GM23248 (cell line): ENCODE results near the gene JDP2. TPM values are rescaled to one million over a fixed set of nuclear protein-coding genes. Genes with fewer than 3 reads are reported as not detected.

ENCODE experiments used
- DNase-seq: peaks from one replicate; pipeline ENCODE4 v3.0.0-alpha.2; 2015
- H2AFZ ChIP-seq: fragments of 200-600 bp; sonication (generic); 2 replicates; pipeline ENCODE4 v1.6.1; 2016; ENCODE audit warnings: antibody characterized with exemption
- H3F3A ChIP-seq: fragments of 200-600 bp; sonication (generic); 2 replicates; pipeline ENCODE4 v1.6.1; 2016; ENCODE audit warnings: mild to moderate bottlenecking, antibody characterized with exemption, mixed run types; ENCODE audit not compliant: insufficient read depth
- H3K27ac ChIP-seq: fragments of 200-600 bp; sonication (generic); 2 replicates; pipeline ENCODE4 v1.5.1; 2016; ENCODE audit warnings: mild to moderate bottlenecking
- H3K27me3 ChIP-seq: fragments of 200-600 bp; sonication (generic); replicated peaks from 2 replicates; pipeline ENCODE4 v1.6.1; 2016; ENCODE audit warnings: mild to moderate bottlenecking; ENCODE audit not compliant: insufficient read depth
- H3K36me3 ChIP-seq: fragments of 200-600 bp; sonication (generic); 2 replicates; pipeline ENCODE4 v1.6.1; 2016; ENCODE audit warnings: low read depth, mild to moderate bottlenecking
- H3K4me1 ChIP-seq: fragments of 200-600 bp; sonication (generic); 2 replicates; pipeline ENCODE4 v1.6.1; 2016; ENCODE audit warnings: mild to moderate bottlenecking; ENCODE audit not compliant: insufficient read depth
- H3K4me2 ChIP-seq: fragments of 200-600 bp; sonication (generic); one replicate; pipeline ENCODE4 v1.6.1; 2016; ENCODE audit warnings: mild to moderate bottlenecking; ENCODE audit not compliant: unreplicated experiment
- H3K4me3 ChIP-seq: fragments of 200-600 bp; sonication (generic); 2 replicates; pipeline ENCODE4 v1.5.1; 2016; ENCODE audit warnings: mild to moderate bottlenecking
- H3K79me2 ChIP-seq: fragments of 200-600 bp; sonication (generic); 2 replicates; pipeline ENCODE4 v1.6.1; 2016; ENCODE audit warnings: mild to moderate bottlenecking; ENCODE audit not compliant: insufficient read depth
- H3K9ac ChIP-seq: fragments of 200-600 bp; sonication (generic); 2 replicates; pipeline ENCODE4 v1.6.1; 2016; ENCODE audit warnings: mild to moderate bottlenecking
- H3K9me2 ChIP-seq: fragments of 200-600 bp; sonication (generic); 2 replicates; pipeline ENCODE4 v1.6.1; 2016; ENCODE audit warnings: mixed run types, mild to moderate bottlenecking, moderate library complexity; ENCODE audit not compliant: insufficient read depth
- H3K9me3 ChIP-seq: fragments of 200-600 bp; sonication (generic); one replicate; pipeline ENCODE4 v1.6.1; 2017; ENCODE audit warnings: low read depth
- H4K20me1 ChIP-seq: fragments of 200-600 bp; sonication (generic); 2 replicates; pipeline ENCODE4 v1.6.0; 2016; ENCODE audit not compliant: insufficient read depth
- EZH2 ChIP-seq: fragments of 200-600 bp; sonication (generic); IDR thresholded peaks from 2 replicates; pipeline ENCODE4 v1.6.1; 2018; ENCODE audit warnings: antibody characterized with exemption, mild to moderate bottlenecking; ENCODE audit not compliant: insufficient read depth, poor library complexity, severe bottlenecking
- EZH2phosphoT487 ChIP-seq: fragments of 200-600 bp; sonication (generic); IDR thresholded peaks from 2 replicates; pipeline ENCODE4 v1.6.1; 2018; ENCODE audit warnings: antibody characterized with exemption, moderate library complexity, mild to moderate bottlenecking, low read depth; ENCODE audit not compliant: insufficient read depth
- WGBS, 2 experiments: methylation state at CpG; one replicate each; pipeline ENCODE4 v1.1.6; 2015 to 2017; ENCODE audit warnings: low lambda C conversion rate in 2 of 2, low coverage in 1 of 2; ENCODE audit errors: missing lambda C conversion rate in 2 of 2; 5-methylcytosine and 5-hydroxymethylcytosine counted together
- in situ Hi-C: fragments of 300-500 bp; cut with MboI; formaldehyde crosslinking; loops from 2 replicates; pipeline ENCODE4 v1.15.0; 2020
- polyA plus RNA-seq: library from polyadenylated mRNA; unstranded; fragments of >200 nt; fragmentation: Nextera tagmentation; extraction: Ambion mirVana; gene quantifications from 2 replicates; pipeline ENCODE4 v1.2.1, GENCODE V29; 2016
- total RNA-seq: library from RNA; depleted of rRNA; stranded (reverse); fragments of >200 nt; shearing (Covaris generic); gene quantifications from 2 replicates; pipeline ENCODE4 v1.2.3, GENCODE V29; 2014

Gene JDP2
- total and polyA plus RNA-seq, 2 experiments from 2014 or later, result 20.0 to 163 TPM

DNA sequence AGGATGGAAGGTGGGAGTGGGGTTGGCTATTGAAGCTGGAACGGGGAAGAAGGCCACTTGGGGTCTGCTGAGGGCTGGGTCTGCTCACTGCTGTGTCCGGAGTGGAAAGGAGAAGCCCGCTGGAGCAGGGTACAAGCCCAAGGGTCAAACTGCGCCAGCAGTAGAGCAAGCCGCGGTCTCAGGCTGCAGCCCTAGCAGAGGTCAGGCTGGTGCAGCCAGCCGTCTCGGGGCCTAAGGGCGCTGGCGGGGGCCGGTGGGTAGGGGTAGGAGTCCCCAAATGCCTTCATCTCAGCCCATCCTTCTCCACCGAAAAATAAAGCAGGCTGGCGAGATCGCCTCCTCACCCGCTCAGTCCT lies 718 bp upstream of the JDP2 start:
- no peak for DNase-seq
- peak overlapping the region; percentile 83 for H3K4me2 ChIP-seq
- no peak for TF ChIP-seq EZH2phosphoT487
- no peak for TF ChIP-seq EZH2
- H3K27ac ChIP-seq, result peak overlapping the region; percentile 32
- peak overlapping the region; percentile 67 for H2AFZ ChIP-seq
- peaks cover 39% of the 10 kb centered on the region for H3K79me2 ChIP-seq
- peaks cover 11% of the 10 kb centered on the region; the same call in 1 of the 2 replicates for H4K20me1 ChIP-seq
- WGBS, 2 experiments, result 57 to 58% methylated on average over 15 of the region's 15 CpGs
- peak overlapping the region; percentile 75 for H3K9ac ChIP-seq
- no peaks in the 10 kb centered on the region for H3K36me3 ChIP-seq
- peaks cover 29% of the 10 kb centered on the region for H3F3A ChIP-seq
- H3K27me3 ChIP-seq, result no peaks in the 10 kb centered on the region
- H3K4me3 ChIP-seq, result peak overlapping the region; percentile 74
- in situ Hi-C loops, result no loop called here
- peaks cover 30% of the 10 kb centered on the region for H3K4me1 ChIP-seq
- H3K9me3 ChIP-seq, result no peaks in the 10 kb centered on the region
- no peaks in the 10 kb centered on the region for H3K9me2 ChIP-seq

- Histone ChIP-seq H3K79me2 (peaks cover 53% of the 10 kb centered on the region), H3F3A (peaks cover 34% of the 10 kb centered on the region), H3K4me3 (peak overlapping the region; percentile 99), H3K27ac (peak overlapping the region; percentile 56), H3K4me1 (peaks cover 37% of the 10 kb centered on the region), H3K4me2 (peak overlapping the region; percentile 97), H3K9ac (peak overlapping the region; percentile 93), H3K36me3 (peaks cover 4% of the 10 kb centered on the region; the same call in 1 of the 2 replicates), H4K20me1 (peaks cover 11% of the 10 kb centered on the region; the same call in 1 of the 2 replicates), H3K9me3 (no peaks in the 10 kb centered on the region), H2AFZ (0 out of 2 replicates have a peak overlapping the region, but pooled peaks have one; percentile 31), H3K9me2 (no peaks in the 10 kb centered on the region), H3K27me3 (no peaks in the 10 kb centered on the region)
- WGBS, 2 experiments, result 0 to 1% methylated on average over 33 to 43 of the region's 64 CpGs
- in situ Hi-C loops, result no loop called here
- peak; percentile 73 for DNase-seq
- TF ChIP-seq EZH2, result no peak
- TF ChIP-seq EZH2phosphoT487, result no peak
These were observed 645 bp downstream of the JDP2 start for GRCh38 chr14:75428230-75429104.

GRCh38 chr14:75429562-75429961 lies 1.7 kb downstream of the JDP2 start:
- Histone ChIP-seq H3K4me3 (peak overlapping the region; percentile 99), H3K4me2 (peak overlapping the region; percentile 97), H2AFZ (no peak overlapping the region), H3K79me2 (peaks cover 64% of the 10 kb centered on the region), H3K27ac (peak overlapping the region; percentile 56), H3K9me3 (no peaks in the 10 kb centered on the region), H3F3A (peaks cover 45% of the 10 kb centered on the region), H3K27me3 (no peaks in the 10 kb centered on the region), H3K36me3 (peaks cover 7% of the 10 kb centered on the region), H4K20me1 (peaks cover 11% of the 10 kb centered on the region; the same call in 1 of the 2 replicates), H3K4me1 (peaks cover 48% of the 10 kb centered on the region), H3K9ac (peak overlapping the region; percentile 93), H3K9me2 (no peaks in the 10 kb centered on the region)
- DNase-seq, result peak; percentile 44
- in situ Hi-C loops, result no loop called here
- 9 to 15% methylated on average over 1 of the region's 1 CpG for WGBS, 2 experiments
- no peak for TF ChIP-seq EZH2
- TF ChIP-seq EZH2phosphoT487, result no peak

- Histone ChIP-seq H4K20me1 (peaks cover 11% of the 10 kb centered on the region; the same call in 1 of the 2 replicates), H3K36me3 (peaks cover 13% of the 10 kb centered on the region), H3K9me3 (no peaks in the 10 kb centered on the region), H3F3A (peaks cover 46% of the 10 kb centered on the region), H3K4me2 (peak overlapping the region; percentile 97), H3K9me2 (no peaks in the 10 kb centered on the region), H3K9ac (peak overlapping the region; percentile 93), H3K27me3 (no peaks in the 10 kb centered on the region), H3K4me1 (peaks cover 48% of the 10 kb centered on the region), H2AFZ (no peak overlapping the region), H3K4me3 (peak overlapping the region; percentile 99), H3K27ac (peak overlapping the region; percentile 56), H3K79me2 (peaks cover 69% of the 10 kb centered on the region)
- in situ Hi-C loops, result no loop called here
- TF ChIP-seq EZH2phosphoT487 (no peak), EZH2 (no peak)
- 2 to 5% methylated on average over 7 of the region's 7 CpGs for WGBS, 2 experiments
- peak; percentile 79 for DNase-seq
These were observed 2.3 kb downstream of the JDP2 start for GRCh38 chr14:75430116-75430515.
